Stimulated activated CD4-positive, alpha-beta T cell treated with anti-CD3 and anti-CD28 coated beads, Interleukin-12 subunit alpha, Interleukin-12 subunit beta, amount 100 ng/mL, for 4 hours (primary cell): ENCODE measurements around the gene ACOT11.

Experiments used
- DNase-seq: peaks from one replicate; pipeline ENCODE4 v3.0.0-alpha.2; 2020

The ACOT11 gene

GRCh38 chr1:54566438-54567141 lies 18.6 kb downstream of the ACOT11 start:
- no peak for DNase-seq

- DNase-seq: no peak
Measured at GRCh38 chr1:54567961-54568360, 19.9 kb downstream of the ACOT11 start.

GRCh38 chr1:54569339-54569738 lies 21.3 kb downstream of the ACOT11 start:
- DNase-seq: no peak

- DNase-seq: no peak
Measured at GRCh38 chr1:54570161-54570560, 22.1 kb downstream of the ACOT11 start.

GRCh38 chr1:54571326-54571725 lies 23.3 kb downstream of the ACOT11 start:
- DNase-seq: no peak

GRCh38 chr1:54571803-54572541 lies 23.9 kb downstream of the ACOT11 start:
- DNase-seq: no peak

GRCh38 chr1:54572542-54572850 lies 24.5 kb downstream of the ACOT11 start:
- DNase-seq: no peak

GRCh38 chr1:54574158-54574778 lies 26.2 kb downstream of the ACOT11 start:
- no peak for DNase-seq

GRCh38 chr1:54575161-54575560 lies 27.1 kb downstream of the ACOT11 start:
- DNase-seq: no peak

- DNase-seq: no peak
Measured at GRCh38 chr1:54575605-54576290, 27.7 kb downstream of the ACOT11 start.

- DNase-seq: no peak
Measured at GRCh38 chr1:54577612-54578011, 29.6 kb downstream of the ACOT11 start.

GRCh38 chr1:54579337-54579781 lies 31.3 kb downstream of the ACOT11 start:
- no peak for DNase-seq

- no peak for DNase-seq
Measured at GRCh38 chr1:54580856-54581550, 33.0 kb downstream of the ACOT11 start.

GRCh38 chr1:54581621-54582035 lies 33.6 kb downstream of the ACOT11 start:
- DNase-seq: no peak

GRCh38 chr1:54582566-54583306 lies 34.7 kb downstream of the ACOT11 start:
- DNase-seq: no peak

GRCh38 chr1:54583307-54583686 lies 35.3 kb downstream of the ACOT11 start:
- no peak for DNase-seq

- no peak for DNase-seq
Measured at GRCh38 chr1:54583871-54584270, 35.8 kb downstream of the ACOT11 start.

GRCh38 chr1:54584575-54584974 lies 36.5 kb downstream of the ACOT11 start:
- DNase-seq: no peak

GRCh38 chr1:54585181-54586066 lies 37.4 kb downstream of the ACOT11 start:
- DNase-seq: no peak

GRCh38 chr1:54588377-54588776 lies 40.3 kb downstream of the ACOT11 start:
- no peak for DNase-seq

- DNase-seq: no peak
Measured at GRCh38 chr1:54591127-54591756, 43.2 kb downstream of the ACOT11 start.
